Measurements from ENCODE around the gene KRTAP16-1.

The KRTAP16-1 gene

GRCh38 chr17:41301916-41302901 lies 6.9 kb downstream of the KRTAP16-1 start, which contains the start of gene KRTAP29-1:
Gene KRTAP29-1 (minus strand): TSS chr17:41302851. CDS start chr17:41302851, 0 bp downstream.
- H3K79me2 ChIP-seq (ENCODE audit: control insufficient read depth, insufficient read depth, low read length, poor library complexity) = no peaks in the 10 kb centered on the region
- no peaks in the 10 kb centered on the region for H3K4me1 ChIP-seq (ENCODE audit: control insufficient read depth in 1 of 2, insufficient read depth in 2 of 2, low read length in 2 of 2)
- H3K4me3 ChIP-seq (ENCODE audit: low read depth, low read length) = no peak within 1 kb of the TSS
- H2AK5ac ChIP-seq (ENCODE audit: low read length) = no peak within 1 kb of the TSS
- H3K23ac ChIP-seq (ENCODE audit: low read length) = no peak within 1 kb of the TSS
- no peak within 1 kb of the TSS for H3K4me2 ChIP-seq (ENCODE audit: low read length)
- H2BK120ac ChIP-seq (ENCODE audit: insufficient read depth, low read length, poor library complexity) = no peak within 1 kb of the TSS
- H3K4ac ChIP-seq (ENCODE audit: low read depth, low read length) = no peak within 1 kb of the TSS
- no CpG with 5 or more reads among the region's 11 CpGs for WGBS (ENCODE audit: extremely low coverage, insufficient coverage, insufficient read length)
- no peaks in the 10 kb centered on the region for H3K36me3 ChIP-seq (ENCODE audit: control insufficient read depth in 1 of 2, insufficient read depth in 2 of 2, low read length in 2 of 2)
- H3K9me3 ChIP-seq (ENCODE audit: insufficient read depth, low read depth, low read length) = peaks cover 8% of the 10 kb centered on the region
- no peaks in the 10 kb centered on the region for H3K27me3 ChIP-seq (ENCODE audit: insufficient read depth, low read length)
- no peaks in the 10 kb centered on the region for H3K79me1 ChIP-seq (ENCODE audit: low read length)
- H2BK12ac ChIP-seq (ENCODE audit: low read length) = no peak within 1 kb of the TSS
- H3K18ac ChIP-seq (ENCODE audit: low read length) = no peak within 1 kb of the TSS
- no peak within 1 kb of the TSS for H4K12ac ChIP-seq (ENCODE audit: low read depth, low read length)
- no peak within 1 kb of the TSS for H3K14ac ChIP-seq (ENCODE audit: low read length)
- H4K91ac ChIP-seq (ENCODE audit: low read depth, low read length) = no peak within 1 kb of the TSS
- no peak within 1 kb of the TSS for H3K27ac ChIP-seq (ENCODE audit: low read depth, low read length)
- no peak within 1 kb of the TSS for H3K9ac ChIP-seq (ENCODE audit: low read length)
- no peak for DNase-seq
- H2AFZ ChIP-seq (ENCODE audit: insufficient read depth, low read length, poor library complexity) = no peak within 1 kb of the TSS
- no peak within 1 kb of the TSS for H4K8ac ChIP-seq (ENCODE audit: low read depth, low read length)
- no peak within 1 kb of the TSS for H2BK5ac ChIP-seq (ENCODE audit: low read depth, low read length, poor library complexity)

GRCh38 chr17:41301204-41301790 lies 7.8 kb downstream of the KRTAP16-1 start:
- no CpG with 5 or more reads among the region's 5 CpGs for WGBS (ENCODE audit: extremely low coverage, insufficient coverage, insufficient read length)
- no peaks in the 10 kb centered on the region for H3K36me3 ChIP-seq (ENCODE audit: control insufficient read depth in 1 of 2, insufficient read depth in 2 of 2, low read length in 2 of 2)

GRCh38 chr17:41298458-41299135 lies 10.5 kb downstream of the KRTAP16-1 start:
- H2AK5ac ChIP-seq (ENCODE audit: low read length) = no peak overlapping the region
- H2BK120ac ChIP-seq (ENCODE audit: insufficient read depth, low read length, poor library complexity) = no peak overlapping the region
- H3K9ac ChIP-seq (ENCODE audit: low read length) = no peak overlapping the region
- no peak overlapping the region for H2BK12ac ChIP-seq (ENCODE audit: low read length)
- DNase-seq = no peak
- H4K8ac ChIP-seq (ENCODE audit: low read depth, low read length) = no peak overlapping the region
- H3K23ac ChIP-seq (ENCODE audit: low read length) = no peak overlapping the region
- no peak overlapping the region for H4K12ac ChIP-seq (ENCODE audit: low read depth, low read length)
- no peaks in the 10 kb centered on the region for H3K36me3 ChIP-seq (ENCODE audit: control insufficient read depth in 1 of 2, insufficient read depth in 2 of 2, low read length in 2 of 2)
- no peak overlapping the region for H4K91ac ChIP-seq (ENCODE audit: low read depth, low read length)
- no peak overlapping the region for H3K27ac ChIP-seq (ENCODE audit: low read depth, low read length)
- no peak overlapping the region for H3K4me3 ChIP-seq (ENCODE audit: low read depth, low read length)
- no CpG with 5 or more reads among the region's 20 CpGs for WGBS (ENCODE audit: extremely low coverage, insufficient coverage, insufficient read length)
- peaks cover 8% of the 10 kb centered on the region for H3K9me3 ChIP-seq (ENCODE audit: insufficient read depth, low read depth, low read length)
- no peak overlapping the region for H3K18ac ChIP-seq (ENCODE audit: low read length)
- no peak overlapping the region for H3K14ac ChIP-seq (ENCODE audit: low read length)
- no peaks in the 10 kb centered on the region for H3K79me2 ChIP-seq (ENCODE audit: control insufficient read depth, insufficient read depth, low read length, poor library complexity)
- H3K4me2 ChIP-seq (ENCODE audit: low read length) = no peak overlapping the region
- H2BK5ac ChIP-seq (ENCODE audit: low read depth, low read length, poor library complexity) = no peak overlapping the region
- H3K27me3 ChIP-seq (ENCODE audit: insufficient read depth, low read length) = no peaks in the 10 kb centered on the region
- H2AFZ ChIP-seq (ENCODE audit: insufficient read depth, low read length, poor library complexity) = no peak overlapping the region
- no peak overlapping the region for H3K4ac ChIP-seq (ENCODE audit: low read depth, low read length)
- H3K4me1 ChIP-seq (ENCODE audit: control insufficient read depth in 1 of 2, insufficient read depth in 2 of 2, low read length in 2 of 2) = no peaks in the 10 kb centered on the region
- no peaks in the 10 kb centered on the region for H3K79me1 ChIP-seq (ENCODE audit: low read length)

More at GRCh38 chr17:41301204-41301790, 7.8 kb downstream of the KRTAP16-1 start:
- Histone ChIP-seq H3K4me2 (ENCODE audit: low read length) (no peak overlapping the region), H3K4me1 (ENCODE audit: control insufficient read depth in 1 of 2, insufficient read depth in 2 of 2, low read length in 2 of 2) (no peaks in the 10 kb centered on the region), H3K14ac (ENCODE audit: low read length) (no peak overlapping the region), H2AFZ (ENCODE audit: insufficient read depth, low read length, poor library complexity) (no peak overlapping the region), H4K91ac (ENCODE audit: low read depth, low read length) (no peak overlapping the region), H3K4me3 (ENCODE audit: low read depth, low read length) (no peak overlapping the region), H2BK120ac (ENCODE audit: insufficient read depth, low read length, poor library complexity) (no peak overlapping the region), H3K79me1 (ENCODE audit: low read length) (no peaks in the 10 kb centered on the region), H3K79me2 (ENCODE audit: control insufficient read depth, insufficient read depth, low read length, poor library complexity) (no peaks in the 10 kb centered on the region), H3K9me3 (ENCODE audit: insufficient read depth, low read depth, low read length) (peaks cover 8% of the 10 kb centered on the region), H3K27ac (ENCODE audit: low read depth, low read length) (no peak overlapping the region), H3K23ac (ENCODE audit: low read length) (no peak overlapping the region), H4K8ac (ENCODE audit: low read depth, low read length) (no peak overlapping the region), H2BK12ac (ENCODE audit: low read length) (no peak overlapping the region), H2AK5ac (ENCODE audit: low read length) (no peak overlapping the region), H4K12ac (ENCODE audit: low read depth, low read length) (no peak overlapping the region), H3K27me3 (ENCODE audit: insufficient read depth, low read length) (no peaks in the 10 kb centered on the region), H3K9ac (ENCODE audit: low read length) (no peak overlapping the region), H3K18ac (ENCODE audit: low read length) (no peak overlapping the region), H2BK5ac (ENCODE audit: low read depth, low read length, poor library complexity) (no peak overlapping the region), H3K4ac (ENCODE audit: low read depth, low read length) (no peak overlapping the region)
- DNase-seq = no peak

GRCh38 chr17:41296846-41297245 lies 12.3 kb downstream of the KRTAP16-1 start:
- no peak overlapping the region for H3K4ac ChIP-seq (ENCODE audit: low read depth, low read length)
- H3K79me1 ChIP-seq (ENCODE audit: low read length) = no peaks in the 10 kb centered on the region
- no peak overlapping the region for H3K23ac ChIP-seq (ENCODE audit: low read length)
- WGBS (ENCODE audit: extremely low coverage, insufficient coverage, insufficient read length) = no CpG with 5 or more reads among the region's 1 CpG
- no peak overlapping the region for H3K14ac ChIP-seq (ENCODE audit: low read length)
- no peak overlapping the region for H2AFZ ChIP-seq (ENCODE audit: insufficient read depth, low read length, poor library complexity)
- H3K36me3 ChIP-seq (ENCODE audit: control insufficient read depth in 1 of 2, insufficient read depth in 2 of 2, low read length in 2 of 2) = no peaks in the 10 kb centered on the region
- H4K12ac ChIP-seq (ENCODE audit: low read depth, low read length) = no peak overlapping the region
- H3K27me3 ChIP-seq (ENCODE audit: insufficient read depth, low read length) = no peaks in the 10 kb centered on the region
- H2AK5ac ChIP-seq (ENCODE audit: low read length) = no peak overlapping the region
- H3K4me3 ChIP-seq (ENCODE audit: low read depth, low read length) = no peak overlapping the region
- no peak overlapping the region for H3K27ac ChIP-seq (ENCODE audit: low read depth, low read length)
- no peak overlapping the region for H2BK120ac ChIP-seq (ENCODE audit: insufficient read depth, low read length, poor library complexity)
- H3K18ac ChIP-seq (ENCODE audit: low read length) = no peak overlapping the region
- no peaks in the 10 kb centered on the region for H3K4me1 ChIP-seq (ENCODE audit: control insufficient read depth in 1 of 2, insufficient read depth in 2 of 2, low read length in 2 of 2)
- H3K9me3 ChIP-seq (ENCODE audit: insufficient read depth, low read depth, low read length) = peaks cover 5% of the 10 kb centered on the region
- H4K91ac ChIP-seq (ENCODE audit: low read depth, low read length) = no peak overlapping the region
- H3K79me2 ChIP-seq (ENCODE audit: control insufficient read depth, insufficient read depth, low read length, poor library complexity) = no peaks in the 10 kb centered on the region
- no peak overlapping the region for H2BK5ac ChIP-seq (ENCODE audit: low read depth, low read length, poor library complexity)
- H2BK12ac ChIP-seq (ENCODE audit: low read length) = no peak overlapping the region
- H3K9ac ChIP-seq (ENCODE audit: low read length) = no peak overlapping the region
- no peak overlapping the region for H4K8ac ChIP-seq (ENCODE audit: low read depth, low read length)
- H3K4me2 ChIP-seq (ENCODE audit: low read length) = no peak overlapping the region
- no peak for DNase-seq
